HAP-1 (cell line): Measurements from ENCODE around the gene CEMIP.

Experiments used
- DNase-seq, 2 experiments: peaks; one replicate each; pipeline ENCODE4 v3.0.0-alpha.2; 2016 to 2020; ENCODE audit warnings: low spot score in 2 of 2
- H3K27me3 ChIP-seq: fragments of 250-450 bp; sonication (Bioruptor Pico); 2 replicates; pipeline ENCODE4 v1.5.1; 2020; ENCODE audit warnings: low read depth, mild to moderate bottlenecking, moderate library complexity
- H3K36me3 ChIP-seq: fragments of 250-450 bp; sonication (Bioruptor Pico); replicated peaks from 2 replicates; pipeline ENCODE4 v1.5.1; 2020; ENCODE audit warnings: mild to moderate bottlenecking
- H3K4me1 ChIP-seq: fragments of 250-450 bp; sonication (Bioruptor Pico); 2 replicates; pipeline ENCODE4 v1.5.1; 2020; ENCODE audit warnings: mild to moderate bottlenecking
- H3K4me3 ChIP-seq: fragments of 250-450 bp; sonication (Bioruptor Pico); 2 replicates; pipeline ENCODE4 v1.5.1; 2020; ENCODE audit warnings: mild to moderate bottlenecking, moderate library complexity
- H3K9me3 ChIP-seq: fragments of 250-450 bp; sonication (Bioruptor Pico); 2 replicates; pipeline ENCODE4 v1.5.1; 2020; ENCODE audit warnings: mild to moderate bottlenecking, moderate library complexity
- in situ Hi-C: fragments of 300-500 bp; cut with MboI; formaldehyde crosslinking; loops from 3 replicates; pipeline ENCODE4 v1.14.3; 2020; ENCODE audit warnings: low sequenced_read_pairs, inconsistent platforms, mixed read lengths

CEMIP gene

DNA sequence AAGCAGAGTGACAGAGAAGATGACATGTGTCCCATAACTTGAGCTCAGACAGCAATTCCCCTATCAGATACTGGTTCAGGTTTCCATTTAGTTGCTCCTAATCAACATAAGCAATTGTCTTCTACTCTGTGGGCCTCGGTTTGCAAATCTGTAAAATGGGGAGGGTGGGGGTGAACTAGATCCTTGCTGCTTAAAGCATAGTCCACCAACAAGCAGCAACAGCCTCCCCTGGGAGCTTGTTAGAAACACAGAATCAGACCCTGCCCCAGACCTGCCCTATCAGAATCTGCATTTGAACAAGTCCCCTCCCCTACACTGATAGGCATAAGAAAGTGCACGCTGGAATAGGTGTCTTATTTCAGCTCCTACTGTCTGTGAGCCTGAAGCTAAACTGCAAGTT lies 87.8 kb downstream of the CEMIP start:
- peak; percentile 32 to 36 for DNase-seq
- no peaks in the 10 kb centered on the region for H3K4me1 ChIP-seq
- H3K27me3 ChIP-seq = peaks cover 21% of the 10 kb centered on the region
- in situ Hi-C loops = no loop called here
- H3K4me3 ChIP-seq = no peak overlapping the region
- no peaks in the 10 kb centered on the region for H3K36me3 ChIP-seq
- no peaks in the 10 kb centered on the region for H3K9me3 ChIP-seq

DNA sequence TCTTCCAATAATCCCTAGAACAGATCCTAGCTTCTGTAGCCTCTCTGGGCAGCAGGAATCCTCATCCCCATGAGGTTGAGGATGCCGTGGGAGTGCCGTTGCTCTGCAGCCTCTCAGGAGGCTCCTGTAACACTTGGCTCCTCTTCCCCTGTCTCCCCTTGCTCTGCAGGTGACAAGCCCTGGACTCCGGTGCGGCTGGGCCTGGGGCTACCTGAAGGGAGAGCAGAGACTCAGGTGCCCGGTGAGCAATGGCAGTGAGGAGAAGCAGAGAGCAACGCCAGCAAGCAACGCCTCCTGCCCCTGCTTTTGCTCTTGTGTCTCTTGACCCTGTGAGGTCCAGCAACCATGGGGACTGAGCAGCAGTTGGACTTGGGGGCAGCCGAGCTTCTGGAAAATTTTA lies 91.2 kb downstream of the CEMIP start:
- Histone ChIP-seq H3K4me3 (no peak overlapping the region), H3K27me3 (0 out of 2 replicates have a peak, but pooled peaks cover 10% of the 10 kb centered on the region), H3K4me1 (no peaks in the 10 kb centered on the region), H3K9me3 (no peaks in the 10 kb centered on the region), H3K36me3 (no peaks in the 10 kb centered on the region)
- DNase-seq = no peak
- in situ Hi-C loops = no loop called here

DNA sequence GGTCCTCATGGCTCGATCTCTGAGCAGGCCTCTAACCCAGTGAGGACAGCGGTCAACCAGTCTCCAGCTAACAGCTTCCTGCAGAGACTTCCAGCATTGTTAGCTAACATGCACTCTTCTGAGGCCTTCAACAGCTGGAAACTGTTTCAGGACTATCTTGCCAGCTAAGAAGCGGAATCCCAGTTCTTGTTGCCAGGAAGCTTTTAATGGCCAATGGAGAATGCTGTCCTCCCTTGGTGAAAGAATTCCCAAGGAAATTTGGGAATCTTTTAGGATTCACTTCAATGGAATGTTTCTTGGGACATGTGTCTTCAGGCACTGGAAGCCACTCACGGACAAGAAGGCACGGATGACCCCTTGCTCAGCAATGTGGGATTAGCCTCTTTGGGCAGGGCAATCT lies 91.7 kb downstream of the CEMIP start:
- no peak for DNase-seq
- Histone ChIP-seq H3K4me3 (no peak overlapping the region), H3K4me1 (no peaks in the 10 kb centered on the region), H3K36me3 (no peaks in the 10 kb centered on the region), H3K9me3 (no peaks in the 10 kb centered on the region), H3K27me3 (0 out of 2 replicates have a peak, but pooled peaks cover 10% of the 10 kb centered on the region)
- in situ Hi-C loops = no loop called here

DNA sequence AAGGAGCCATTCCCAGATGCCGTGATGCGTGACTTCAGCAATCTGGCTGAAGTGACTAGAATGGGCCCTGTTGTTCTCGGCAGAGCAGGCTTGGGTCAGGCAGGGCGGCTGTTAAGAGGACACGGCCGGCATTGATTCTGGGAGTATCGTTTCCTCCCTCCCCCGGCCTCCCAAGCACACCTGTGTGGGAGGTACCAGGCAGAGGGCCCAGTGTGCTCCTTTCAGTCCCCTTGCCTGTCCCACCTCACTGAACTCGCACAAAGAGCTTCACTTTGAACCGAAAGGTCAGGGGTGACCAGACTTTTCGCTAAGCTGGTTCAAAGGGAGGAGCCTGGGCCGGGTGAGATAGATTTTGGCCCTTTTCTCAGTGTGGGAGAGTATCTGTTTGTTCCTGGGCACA lies 92.7 kb downstream of the CEMIP start:
- H3K36me3 ChIP-seq = no peaks in the 10 kb centered on the region
- H3K27me3 ChIP-seq = 0 out of 2 replicates have a peak, but pooled peaks cover 10% of the 10 kb centered on the region
- H3K4me1 ChIP-seq = no peaks in the 10 kb centered on the region
- H3K4me3 ChIP-seq = no peak overlapping the region
- no peak for DNase-seq
- in situ Hi-C loops = no loop called here
- H3K9me3 ChIP-seq = no peaks in the 10 kb centered on the region

DNA sequence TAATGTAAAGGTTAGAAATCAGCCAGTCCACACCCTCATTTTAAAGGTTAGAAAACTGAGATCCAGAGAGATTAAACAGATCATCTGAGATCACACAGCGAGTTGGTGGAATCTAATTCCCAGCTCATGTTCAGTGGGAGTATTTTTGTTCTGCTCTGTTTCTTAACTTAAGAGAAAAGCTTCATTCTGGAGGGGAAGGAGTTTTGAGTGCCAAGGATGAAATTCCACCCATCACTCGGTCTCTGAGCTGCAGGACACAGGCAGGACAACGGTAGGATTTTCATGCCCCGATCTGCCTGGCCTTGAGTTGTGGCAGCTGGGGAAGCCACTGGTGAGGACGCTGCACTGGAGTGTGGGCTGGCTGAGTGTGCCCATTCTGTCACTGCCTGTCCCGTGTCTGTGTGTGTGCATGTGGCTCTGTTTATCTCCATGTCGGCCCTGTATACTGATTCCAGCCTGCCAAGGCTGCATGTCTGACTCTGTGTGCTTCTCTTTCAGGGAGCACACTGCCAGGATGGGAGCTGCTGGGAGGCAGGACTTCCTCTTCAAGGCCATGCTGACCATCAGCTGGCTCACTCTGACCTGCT lies 94.3 kb downstream of the CEMIP start:
- DNase-seq = no peak
- Histone ChIP-seq H3K4me1 (peaks cover 2% of the 10 kb centered on the region; the same call in 1 of the 2 replicates), H3K9me3 (no peaks in the 10 kb centered on the region), H3K4me3 (no peak overlapping the region), H3K27me3 (0 out of 2 replicates have a peak, but pooled peaks cover 10% of the 10 kb centered on the region), H3K36me3 (no peaks in the 10 kb centered on the region)
- in situ Hi-C loops = no loop called here

DNA sequence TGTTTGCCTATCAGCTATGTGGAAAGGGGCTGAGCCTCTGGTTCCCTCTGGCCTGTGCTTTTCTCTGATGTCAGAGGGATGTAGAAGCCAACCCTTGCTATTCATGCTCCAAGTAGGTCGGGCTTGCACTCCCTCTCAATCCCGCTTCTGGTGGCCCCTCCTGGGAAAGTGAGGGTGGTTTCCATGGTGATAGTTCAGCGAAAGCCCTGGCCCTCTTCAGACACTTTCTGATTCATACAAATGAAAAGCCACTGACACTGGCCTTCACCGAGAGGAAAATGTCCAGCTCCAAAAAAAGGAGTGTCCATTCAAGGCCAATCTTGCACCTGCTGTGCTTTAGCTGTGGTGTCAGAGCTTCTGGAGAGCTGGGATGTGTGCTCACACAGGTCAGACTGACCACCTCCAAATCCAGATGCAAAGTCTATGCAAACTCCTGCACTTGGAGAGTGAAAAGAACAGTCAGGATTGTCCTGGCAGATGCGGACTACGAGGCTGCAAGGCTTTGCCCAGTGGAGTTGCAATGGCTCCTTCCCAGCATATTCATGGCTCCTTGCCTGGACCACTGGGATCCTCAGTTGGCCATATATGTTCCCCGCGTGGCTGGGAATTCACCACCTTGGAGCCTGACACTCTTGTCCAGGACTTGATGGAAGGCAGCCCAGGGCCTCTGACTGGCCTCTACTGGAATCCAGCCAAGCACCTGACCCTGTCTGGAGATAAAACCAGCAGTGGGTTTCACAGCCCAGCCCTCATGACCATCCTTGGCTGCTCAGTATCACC lies 96.6 kb downstream of the CEMIP start:
- H3K4me3 ChIP-seq = no peak overlapping the region
- H3K27me3 ChIP-seq = peaks cover 13% of the 10 kb centered on the region; the same call in 1 of the 2 replicates
- no peaks in the 10 kb centered on the region for H3K36me3 ChIP-seq
- DNase-seq = no peak
- H3K4me1 ChIP-seq = peaks cover 2% of the 10 kb centered on the region; the same call in 1 of the 2 replicates
- in situ Hi-C loops = no loop called here
- H3K9me3 ChIP-seq = no peaks in the 10 kb centered on the region

DNA sequence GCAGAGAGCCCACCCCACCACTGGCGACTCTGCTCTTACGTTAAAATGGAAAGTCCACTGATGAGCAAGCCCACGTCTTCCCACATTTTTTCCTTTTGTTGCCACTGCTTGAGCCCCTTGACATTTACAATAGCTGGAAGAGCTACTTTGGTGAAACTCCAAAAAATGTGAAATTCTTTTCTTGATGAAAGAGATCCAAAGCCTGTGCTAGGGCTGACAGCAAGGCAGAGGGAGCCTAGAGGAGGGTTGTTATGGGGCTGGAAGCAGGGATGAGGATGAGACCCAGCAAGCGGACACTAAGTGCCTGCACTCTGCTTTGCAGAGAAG lies 97.1 kb downstream of the CEMIP start:
- H3K36me3 ChIP-seq = no peaks in the 10 kb centered on the region

DNA sequence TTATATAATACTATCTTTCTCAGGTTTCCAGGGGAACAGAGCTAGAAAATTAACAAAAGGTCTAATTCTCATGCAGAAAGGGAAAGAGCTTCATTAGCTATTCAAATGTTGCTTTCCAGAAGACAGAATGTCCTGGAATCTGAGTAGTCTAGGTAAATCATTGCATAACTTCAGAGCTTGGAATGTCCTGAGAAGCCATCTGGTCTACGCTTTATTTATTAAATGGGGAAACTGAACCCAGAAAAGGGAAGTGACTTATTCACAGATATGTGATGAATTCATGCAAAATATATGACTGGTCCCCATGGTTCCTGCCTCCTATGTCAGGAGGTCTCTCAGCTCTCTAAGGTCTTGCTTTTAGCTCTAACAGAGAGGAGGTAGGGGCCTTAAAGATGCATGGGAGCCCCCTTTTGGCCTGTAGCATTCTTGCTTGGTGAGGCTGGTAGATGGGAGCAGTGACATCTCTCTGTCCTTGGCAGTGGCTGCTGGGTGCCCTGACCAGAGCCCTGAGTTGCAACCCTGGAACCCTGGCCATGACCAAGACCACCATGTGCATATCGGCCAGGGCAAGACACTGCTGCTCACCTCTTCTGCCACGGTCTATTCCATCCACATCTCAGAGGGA lies 99.2 kb downstream of the CEMIP start:
- no peaks in the 10 kb centered on the region for H3K36me3 ChIP-seq
- peaks cover 2% of the 10 kb centered on the region; the same call in 1 of the 2 replicates for H3K4me1 ChIP-seq
- in situ Hi-C loops = no loop called here

More for the DNA sequence above, 97.1 kb downstream of the CEMIP start:
- in situ Hi-C loops = no loop called here
- peaks cover 2% of the 10 kb centered on the region; the same call in 1 of the 2 replicates for H3K4me1 ChIP-seq
- H3K27me3 ChIP-seq = peaks cover 15% of the 10 kb centered on the region
- no peaks in the 10 kb centered on the region for H3K9me3 ChIP-seq
- no peak for DNase-seq
- no peak overlapping the region for H3K4me3 ChIP-seq

DNA sequence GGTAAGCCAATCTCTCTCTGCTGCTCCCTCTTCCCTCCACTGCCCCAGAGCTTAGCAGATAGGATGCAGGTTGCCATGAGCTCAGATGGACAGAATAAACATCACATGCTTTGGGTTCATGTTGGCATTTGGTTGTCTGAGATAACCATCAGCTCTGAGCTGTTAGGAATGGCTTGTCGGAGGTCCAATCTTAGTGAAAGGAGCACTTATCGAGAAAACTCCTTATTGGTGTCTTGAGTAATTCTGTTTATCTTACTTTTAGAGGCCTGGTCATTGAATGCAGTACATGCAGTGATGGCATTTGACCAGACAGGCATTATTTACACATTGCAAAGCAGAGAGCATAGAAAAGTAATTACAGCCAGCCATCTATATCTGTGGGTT lies 99.7 kb downstream of the CEMIP start:
- Histone ChIP-seq H3K27me3 (peaks cover 30% of the 10 kb centered on the region), H3K36me3 (no peaks in the 10 kb centered on the region), H3K9me3 (no peaks in the 10 kb centered on the region), H3K4me3 (no peak overlapping the region), H3K4me1 (peaks cover 2% of the 10 kb centered on the region; the same call in 1 of the 2 replicates)
- in situ Hi-C loops = no loop called here
- DNase-seq = no peak

More for the DNA sequence above, 99.2 kb downstream of the CEMIP start:
- no peak overlapping the region for H3K4me3 ChIP-seq
- no peak for DNase-seq
- H3K27me3 ChIP-seq = peaks cover 31% of the 10 kb centered on the region
- H3K9me3 ChIP-seq = no peaks in the 10 kb centered on the region

DNA sequence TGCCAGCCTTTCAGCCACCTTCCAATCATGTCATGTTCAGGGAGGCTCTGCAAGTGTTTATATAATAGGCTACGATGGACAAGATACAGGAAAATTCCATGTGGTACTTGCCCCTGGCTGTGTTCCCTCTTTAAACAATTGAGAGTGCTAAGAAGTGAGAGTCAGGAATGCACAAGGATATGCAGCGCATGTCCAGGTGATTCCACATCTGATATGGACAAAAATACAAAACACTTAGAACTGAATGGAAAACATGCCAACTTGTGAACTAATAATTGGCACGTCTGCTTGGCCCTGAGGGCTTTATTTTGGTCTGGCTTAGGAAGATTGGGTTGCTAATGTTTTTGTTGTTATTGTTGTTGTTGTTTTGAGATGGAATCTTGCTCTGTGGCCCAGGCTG lies 100.9 kb downstream of the CEMIP start:
- Histone ChIP-seq H3K4me1 (peaks cover 2% of the 10 kb centered on the region; the same call in 1 of the 2 replicates), H3K36me3 (no peaks in the 10 kb centered on the region), H3K27me3 (peaks cover 32% of the 10 kb centered on the region), H3K9me3 (no peaks in the 10 kb centered on the region), H3K4me3 (no peak overlapping the region)
- DNase-seq = no peak
- in situ Hi-C loops = no loop called here

DNA sequence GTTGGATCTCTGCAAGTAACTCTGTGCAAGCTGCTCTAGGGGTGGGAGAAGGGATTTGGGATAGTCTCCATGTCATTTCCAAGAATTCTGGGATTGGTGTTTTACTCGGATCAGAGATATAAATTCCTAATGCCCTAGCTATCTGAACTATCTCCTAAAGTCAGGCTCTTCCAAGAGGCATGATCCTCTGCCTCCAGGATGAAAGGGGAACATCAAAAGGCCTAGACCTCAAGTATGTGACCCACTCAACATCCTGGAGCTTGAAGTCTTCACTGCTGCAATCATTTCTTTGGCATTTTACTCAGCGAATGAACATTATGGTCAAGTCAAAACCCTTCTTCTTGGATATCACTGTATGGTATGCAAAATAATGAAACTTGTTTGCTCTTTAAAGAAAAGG lies 104.5 kb downstream of the CEMIP start:
- H3K27me3 ChIP-seq = peaks cover 42% of the 10 kb centered on the region
- H3K4me3 ChIP-seq = no peak overlapping the region
- no peak for DNase-seq
- H3K36me3 ChIP-seq = no peaks in the 10 kb centered on the region
- H3K4me1 ChIP-seq = no peaks in the 10 kb centered on the region
- in situ Hi-C loops = no loop called here
- H3K9me3 ChIP-seq = no peaks in the 10 kb centered on the region

DNA sequence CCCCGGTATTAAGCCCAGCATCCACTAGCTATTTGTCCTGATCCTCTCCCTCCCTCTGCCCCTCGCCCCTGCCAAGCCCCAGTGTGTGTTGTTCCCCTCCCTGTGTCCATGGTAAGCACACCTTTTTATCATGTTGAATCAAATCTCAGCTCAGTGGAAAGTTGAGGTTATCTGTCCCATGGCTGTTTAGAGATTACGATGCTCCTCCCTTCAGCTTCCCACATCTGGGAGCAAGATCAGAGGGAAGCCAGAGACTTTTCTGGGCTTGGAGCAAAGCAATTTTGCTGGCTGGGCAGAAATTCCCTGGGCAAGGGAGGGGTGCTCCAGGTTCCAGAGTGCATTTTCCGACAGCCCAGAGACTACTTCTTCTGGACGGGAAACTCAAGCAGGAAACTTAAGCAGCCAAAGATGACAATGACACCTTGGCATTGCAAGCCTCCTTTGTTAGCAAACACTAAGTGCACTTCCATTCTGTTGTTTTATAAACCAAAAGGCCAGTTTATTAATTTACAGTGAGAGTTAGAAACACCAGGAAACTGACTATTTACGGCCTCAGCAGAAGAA lies 105.9 kb downstream of the CEMIP start:
- Histone ChIP-seq H3K4me1 (no peaks in the 10 kb centered on the region), H3K27me3 (peaks cover 42% of the 10 kb centered on the region), H3K36me3 (no peaks in the 10 kb centered on the region), H3K9me3 (peaks cover 3% of the 10 kb centered on the region; the same call in 1 of the 2 replicates), H3K4me3 (no peak overlapping the region)
- no peak for DNase-seq
- in situ Hi-C loops = no loop called here

DNA sequence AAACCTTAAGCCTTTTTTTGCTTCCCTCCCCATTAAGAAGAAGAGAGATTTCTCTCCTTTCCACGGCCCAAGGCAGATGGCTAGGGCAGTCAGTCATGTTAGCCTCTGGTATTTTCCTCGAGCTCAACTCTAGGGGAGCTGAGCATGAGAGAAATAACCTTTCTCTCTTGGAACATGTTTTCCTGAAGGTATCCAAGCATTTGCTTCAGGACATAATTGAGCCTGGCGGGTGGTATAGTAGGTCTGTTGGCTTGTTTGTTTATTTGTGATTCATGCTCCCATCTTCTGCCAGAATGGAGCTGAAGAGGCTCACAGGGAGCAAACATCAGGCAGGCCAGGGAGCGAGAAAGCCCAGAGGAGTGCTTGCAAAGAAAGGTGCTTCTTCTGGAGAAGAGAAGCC lies 108.0 kb downstream of the CEMIP start:
- Histone ChIP-seq H3K27me3 (peaks cover 24% of the 10 kb centered on the region), H3K4me1 (no peaks in the 10 kb centered on the region), H3K4me3 (no peak overlapping the region), H3K36me3 (no peaks in the 10 kb centered on the region), H3K9me3 (peaks cover 3% of the 10 kb centered on the region; the same call in 1 of the 2 replicates)
- in situ Hi-C loops = no loop called here
- no peak for DNase-seq

DNA sequence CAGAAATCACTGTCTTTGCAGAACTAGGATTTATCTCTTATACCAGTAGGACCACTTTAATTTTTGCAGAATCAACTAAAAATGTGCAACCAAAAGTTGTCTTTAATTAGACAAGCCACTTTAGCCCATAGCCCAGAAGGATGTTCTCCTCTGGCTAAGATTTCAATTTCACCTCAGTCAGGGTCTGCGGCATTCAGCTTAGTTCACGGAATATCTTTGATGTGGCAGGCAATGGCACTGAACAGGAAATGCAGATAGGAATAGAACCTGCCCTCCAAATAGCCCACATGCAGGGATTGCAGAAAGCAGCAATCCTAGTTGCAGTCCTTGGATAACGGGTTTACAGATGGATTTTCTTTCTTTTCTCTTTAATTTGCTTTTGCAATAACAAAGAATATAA lies 109.7 kb downstream of the CEMIP start:
- no peak for DNase-seq
- H3K36me3 ChIP-seq = no peaks in the 10 kb centered on the region
- H3K4me1 ChIP-seq = no peaks in the 10 kb centered on the region
- peaks cover 3% of the 10 kb centered on the region; the same call in 1 of the 2 replicates for H3K9me3 ChIP-seq
- peaks cover 15% of the 10 kb centered on the region for H3K27me3 ChIP-seq
- no peak overlapping the region for H3K4me3 ChIP-seq
- in situ Hi-C loops = no loop called here
